Glutamatergic neuron (in vitro differentiated cells): ENCODE data around the gene ZNF175. TPM values are rescaled to one million over a fixed set of nuclear protein-coding genes. Genes with fewer than 3 reads are reported as not detected.

Experiments
- DNase-seq: peaks from one replicate; pipeline ENCODE4 v3.0.0; 2022
- H3K27ac Mint-ChIP-seq: one replicate; pipeline ENCODE4 v1.8.0; 2020; ENCODE audit warnings: mild to moderate bottlenecking, mixed read lengths, inconsistent platforms; ENCODE audit not compliant: unreplicated experiment
- H3K27me3 Mint-ChIP-seq: one replicate; pipeline ENCODE4 v1.8.0; 2020; ENCODE audit warnings: mild to moderate bottlenecking, moderate library complexity, mixed read lengths, inconsistent platforms; ENCODE audit not compliant: unreplicated experiment
- H3K36me3 Mint-ChIP-seq: one replicate; pipeline ENCODE4 v1.8.0; 2020; ENCODE audit warnings: mild to moderate bottlenecking, mixed read lengths, inconsistent platforms; ENCODE audit not compliant: unreplicated experiment
- H3K4me1 Mint-ChIP-seq: one replicate; pipeline ENCODE4 v1.8.0; 2020; ENCODE audit warnings: mild to moderate bottlenecking, low read depth, mixed read lengths, inconsistent platforms; ENCODE audit not compliant: unreplicated experiment
- H3K4me3 Mint-ChIP-seq: one replicate; pipeline ENCODE4 v1.8.0; 2020; ENCODE audit warnings: mild to moderate bottlenecking, mixed read lengths, inconsistent platforms; ENCODE audit not compliant: unreplicated experiment
- H3K9me3 Mint-ChIP-seq: one replicate; pipeline ENCODE4 v1.8.0; 2020; ENCODE audit warnings: mild to moderate bottlenecking, moderate library complexity, mixed read lengths, inconsistent platforms; ENCODE audit not compliant: unreplicated experiment
- CTCF ChIP-seq: fragments of 200-600 bp; sonication (generic); IDR thresholded peaks from one replicate; pipeline ENCODE4 v1.5.0; 2021; ENCODE audit not compliant: partially characterized antibody, unreplicated experiment
- total RNA-seq: library from RNA; stranded (reverse); fragmentation: NEBNext Ultra II Directional; extraction: Animal tissue kit (Norgen Biotek cat#: 25700); gene quantifications from one replicate; pipeline ENCODE4 v1.2.1, GENCODE V29; 2021; ENCODE audit not compliant: unreplicated experiment

ZNF175 gene
- total RNA-seq, 1 donor from 2014 or later = 12.4 TPM

- DNase-seq = no peak
- no peak overlapping the region for H3K4me3 Mint-ChIP-seq
- H3K36me3 Mint-ChIP-seq = no peaks in the 10 kb centered on the region
- H3K9me3 Mint-ChIP-seq = peaks cover 2% of the 10 kb centered on the region
- no peak for TF ChIP-seq CTCF
- H3K27ac Mint-ChIP-seq = no peak overlapping the region
- peaks cover 2% of the 10 kb centered on the region for H3K27me3 Mint-ChIP-seq
- no peaks in the 10 kb centered on the region for H3K4me1 Mint-ChIP-seq
Observed at GRCh38 chr19:51529301-51529700, 41.8 kb upstream of the ZNF175 start.

GRCh38 chr19:51530616-51531015 is 40.5 kb upstream of the ZNF175 start:
- no peaks in the 10 kb centered on the region for H3K4me1 Mint-ChIP-seq
- no peak overlapping the region for H3K27ac Mint-ChIP-seq
- TF ChIP-seq CTCF = no peak
- DNase-seq = no peak
- H3K36me3 Mint-ChIP-seq = no peaks in the 10 kb centered on the region
- peaks cover 2% of the 10 kb centered on the region for H3K27me3 Mint-ChIP-seq
- H3K9me3 Mint-ChIP-seq = peaks cover 2% of the 10 kb centered on the region
- no peak overlapping the region for H3K4me3 Mint-ChIP-seq

GRCh38 chr19:51531349-51532315 is 39.5 kb upstream of the ZNF175 start, which contains the start of gene SIGLEC6:
TSS of gene SIGLEC6 (minus strand) at chr19:51531670. CDS start at chr19:51531648, 22 bp downstream.
- H3K4me1 Mint-ChIP-seq = no peaks in the 10 kb centered on the region
- no peak for DNase-seq
- peaks cover 3% of the 10 kb centered on the region for H3K9me3 Mint-ChIP-seq
- no peak within 1 kb of the TSS for H3K27ac Mint-ChIP-seq
- peaks cover 2% of the 10 kb centered on the region for H3K27me3 Mint-ChIP-seq
- no peak within 1 kb of the TSS for H3K4me3 Mint-ChIP-seq
- H3K36me3 Mint-ChIP-seq = no peaks in the 10 kb centered on the region
- TF ChIP-seq CTCF = no peak

- Mint-ChIP-seq H3K4me1 (no peaks in the 10 kb centered on the region), H3K9me3 (peaks cover 2% of the 10 kb centered on the region), H3K36me3 (no peaks in the 10 kb centered on the region), H3K27me3 (peaks cover 2% of the 10 kb centered on the region), H3K27ac (no peak overlapping the region), H3K4me3 (no peak overlapping the region)
- TF ChIP-seq CTCF = no peak
- DNase-seq = no peak
Observed at GRCh38 chr19:51535535-51535934, 35.5 kb upstream of the ZNF175 start.

- peaks cover 5% of the 10 kb centered on the region for H3K36me3 Mint-ChIP-seq
- no peak overlapping the region for H3K27ac Mint-ChIP-seq
- no peaks in the 10 kb centered on the region for H3K4me1 Mint-ChIP-seq
- TF ChIP-seq CTCF = no peak
- no peak for DNase-seq
- H3K27me3 Mint-ChIP-seq = peaks cover 4% of the 10 kb centered on the region
- no peak overlapping the region for H3K4me3 Mint-ChIP-seq
- H3K9me3 Mint-ChIP-seq = peaks cover 6% of the 10 kb centered on the region
Observed at GRCh38 chr19:51539821-51540366, 31.2 kb upstream of the ZNF175 start.
